ENCODE results near the gene TRIB2. TPM values are rescaled to one million over a fixed set of nuclear protein-coding genes. Genes with fewer than 3 reads are reported as not detected.
A peak's percentile ranks its signal among the peaks of the same experiment; 100 is the strongest.

Gene TRIB2
- total RNA-seq, 1 donor from 2014 or later = 68.8 TPM

GRCh38 chr2:12750166-12750905 lies 33.6 kb downstream of the TRIB2 start:
- H3K4me2 ChIP-seq = no peak overlapping the region
- TF ChIP-seq EZH2phosphoT487 (IDR thresholded peaks at IDR 0.05) (no peak), EZH2 (IDR thresholded peaks at IDR 0.05) (no peak), CTCF (IDR thresholded peaks at IDR 0.05) (no peak)
- H3K27me3 Mint-ChIP-seq (ENCODE audit: insufficient read depth, low read depth) = peaks cover 6% of the 10 kb centered on the region

GRCh38 chr2:12754643-12755042 lies 37.9 kb downstream of the TRIB2 start:
- H3K4me3 Mint-ChIP-seq = no peak overlapping the region
- peak; percentile 26 for DNase-seq (ENCODE audit: low spot score)
- no peaks in the 10 kb centered on the region for H3K27me3 ChIP-seq

More at GRCh38 chr2:12750166-12750905, 33.6 kb downstream of the TRIB2 start:
- H3K4me3 ChIP-seq = no peak overlapping the region
- DNase-seq (ENCODE audit: low spot score) = no peak
- no peaks in the 10 kb centered on the region for H3K27me3 ChIP-seq
- Mint-ChIP-seq H3K9me3 (peaks cover 5% of the 10 kb centered on the region), H3K36me3 (no peaks in the 10 kb centered on the region), H3K27ac (no peak overlapping the region), H3K4me1 (no peaks in the 10 kb centered on the region), H3K4me3 (no peak overlapping the region)
- H3K4me1 ChIP-seq = peaks cover 6% of the 10 kb centered on the region
- no peaks in the 10 kb centered on the region for H3K36me3 ChIP-seq
- no peaks in the 10 kb centered on the region for H4K20me1 ChIP-seq (ENCODE audit: low read depth)
- no peak overlapping the region for H3K9ac ChIP-seq
- no peak overlapping the region for H2AFZ ChIP-seq (replicated peaks)
- H3K9me3 ChIP-seq (ENCODE audit: low read depth) = no peaks in the 10 kb centered on the region
- no peaks in the 10 kb centered on the region for H3K79me2 ChIP-seq (ENCODE audit: low read depth)
- H3K27ac ChIP-seq = no peak overlapping the region
- no peaks in the 10 kb centered on the region for H3F3A ChIP-seq (ENCODE audit: low read depth)

GRCh38 chr2:12755384-12755783 lies 38.6 kb downstream of the TRIB2 start:
- H3K9me3 ChIP-seq (ENCODE audit: low read depth) = no peaks in the 10 kb centered on the region
- H3K9ac ChIP-seq = no peak overlapping the region
- H3K36me3 Mint-ChIP-seq = no peaks in the 10 kb centered on the region
- H3K4me1 Mint-ChIP-seq = peaks cover 2% of the 10 kb centered on the region
- no peak overlapping the region for H3K27ac Mint-ChIP-seq
- H4K20me1 ChIP-seq (ENCODE audit: low read depth) = no peaks in the 10 kb centered on the region
- no peak overlapping the region for H3K4me2 ChIP-seq
- H3K4me1 ChIP-seq = peaks cover 6% of the 10 kb centered on the region
- H3K27ac ChIP-seq = no peak overlapping the region
- H3F3A ChIP-seq (ENCODE audit: low read depth) = no peaks in the 10 kb centered on the region
- H2AFZ ChIP-seq (replicated peaks) = no peak overlapping the region
- no peak overlapping the region for H3K4me3 ChIP-seq
- H3K27me3 Mint-ChIP-seq (ENCODE audit: insufficient read depth, low read depth) = no peaks in the 10 kb centered on the region
- TF ChIP-seq EZH2phosphoT487 (IDR thresholded peaks at IDR 0.05) (no peak), CTCF (IDR thresholded peaks at IDR 0.05) (no peak), EZH2 (IDR thresholded peaks at IDR 0.05) (no peak)
- H3K79me2 ChIP-seq (ENCODE audit: low read depth) = no peaks in the 10 kb centered on the region
- H3K36me3 ChIP-seq = no peaks in the 10 kb centered on the region
- no peaks in the 10 kb centered on the region for H3K9me3 Mint-ChIP-seq
- H3K27me3 ChIP-seq = no peaks in the 10 kb centered on the region
- H3K4me3 Mint-ChIP-seq = no peak overlapping the region
- DNase-seq (ENCODE audit: low spot score) = no peak

More at GRCh38 chr2:12754643-12755042, 37.9 kb downstream of the TRIB2 start:
- Histone ChIP-seq H3F3A (ENCODE audit: low read depth) (no peaks in the 10 kb centered on the region), H3K9me3 (ENCODE audit: low read depth) (no peaks in the 10 kb centered on the region), H3K79me2 (ENCODE audit: low read depth) (no peaks in the 10 kb centered on the region), H3K9ac (no peak overlapping the region), H3K36me3 (no peaks in the 10 kb centered on the region), H3K4me1 (peaks cover 6% of the 10 kb centered on the region), H2AFZ (replicated peaks) (peak overlapping the region; percentile 72), H3K4me2 (no peak overlapping the region), H4K20me1 (ENCODE audit: low read depth) (no peaks in the 10 kb centered on the region), H3K4me3 (no peak overlapping the region), H3K27ac (no peak overlapping the region)
- peaks cover 2% of the 10 kb centered on the region for H3K4me1 Mint-ChIP-seq
- TF ChIP-seq CTCF (IDR thresholded peaks at IDR 0.05) (no peak), EZH2phosphoT487 (IDR thresholded peaks at IDR 0.05) (no peak), EZH2 (IDR thresholded peaks at IDR 0.05) (no peak)
- no peak overlapping the region for H3K27ac Mint-ChIP-seq
- H3K27me3 Mint-ChIP-seq (ENCODE audit: insufficient read depth, low read depth) = no peaks in the 10 kb centered on the region
- H3K9me3 Mint-ChIP-seq = no peaks in the 10 kb centered on the region
- no peaks in the 10 kb centered on the region for H3K36me3 Mint-ChIP-seq
